HCT116 (cell line): ENCODE data around the gene CRIM1. TPM values are rescaled to one million over a fixed set of nuclear protein-coding genes. Genes with fewer than 3 reads are reported as not detected.

Experiments
- ATAC-seq: fragments of 200-7000 bp; cut with Tn5 transposase; 2 replicates; pipeline ENCODE4 v1.9.1; 2020; ENCODE audit warnings: mild to moderate bottlenecking, moderate library complexity
- BruUV-seq: library from RNA; stranded (reverse); fragments of 400-500 nt; replicated peaks from 2 replicates; lab custom pipeline; 2021; lab: Mats Ljungman, UMichigan
- CTCF ChIA-PET: fragments of 300-600 bp; sonication (Branson Sonifier 250); formaldehyde crosslinking; loops from one replicate; lab custom pipeline; 2021; ENCODE audit warnings: antibody characterized with exemption; lab: Charles Lee
- POLR2A ChIA-PET: fragments of 300-600, 350-600 bp; sonication (Branson Sonifier 250); formaldehyde crosslinking; loops from one replicate; lab custom pipeline; 2021; ENCODE audit warnings: antibody characterized with exemption; lab: Charles Lee
- RAD21 ChIA-PET, 2 experiments: fragments of 300-600 bp; sonication (Branson Sonifier 250); formaldehyde crosslinking; loops; one replicate each; lab custom pipeline; 2023; ENCODE audit warnings: low total read pairs in 2 of 2; ENCODE audit not compliant: uncharacterized antibody in 2 of 2, unreplicated experiment in 2 of 2, low non-redundant PET in 1 of 2; lab: Charles Lee
- DNase-seq: peaks from one replicate; pipeline ENCODE4 v3.0.0-alpha.2; 2010; ENCODE audit warnings: low read depth, low spot score
- H2AFZ ChIP-seq: fragments of 200-600 bp; shearing (Covaris generic), sonication (generic); 2 replicates; pipeline ENCODE4 v1.6.1; 2017; ENCODE audit warnings: low read depth, mixed run types, mixed read lengths, antibody characterized with exemption, low read length; ENCODE audit not compliant: poor library complexity, severe bottlenecking
- H3K27ac ChIP-seq: 2 replicates; pipeline ENCODE4 v1.5.1; 2012; ENCODE audit warnings: low read depth, low read length
- H3K27me3 ChIP-seq: fragments of 200-600 bp; sonication (generic); 2 replicates; pipeline ENCODE4 v1.6.1; 2016; ENCODE audit warnings: mixed run types, low read length, mixed read lengths; ENCODE audit not compliant: insufficient read depth
- H3K36me3 ChIP-seq, 2 experiments: fragments of 200-500 bp in 1 of 2; fragments of 200-600 bp in 1 of 2; sonication (Bioruptor generic) in 1 of 2; sonication (generic) in 1 of 2; 2 replicates each; pipeline versions ENCODE4 v1.5.1 to v1.6.1; 2014 to 2016; ENCODE audit warnings: low read length in 2 of 2, inconsistent platforms in 1 of 2, mixed read lengths in 1 of 2, mixed run types in 1 of 2; ENCODE audit not compliant: insufficient read depth in 2 of 2, control insufficient read depth in 1 of 2
- H3K4me1 ChIP-seq, 2 experiments: fragments of 200-600 bp in 1 of 2; sonication (generic) in 1 of 2; 2 replicates each; pipeline versions ENCODE4 v1.5.1 to v1.6.1; 2012 to 2017; ENCODE audit warnings: low read length in 2 of 2, inconsistent platforms in 1 of 2, mild to moderate bottlenecking in 1 of 2, mixed read lengths in 1 of 2, mixed run types in 1 of 2, moderate library complexity in 1 of 2; ENCODE audit not compliant: insufficient read depth in 2 of 2, control insufficient read depth in 1 of 2
- H3K4me2 ChIP-seq: fragments of 200-600 bp; sonication (generic); 2 replicates; pipeline ENCODE4 v1.6.1; 2017; ENCODE audit warnings: mixed run types, low read length, mixed read lengths
- H3K4me3 ChIP-seq, 2 experiments: fragments of 200-600 bp in 1 of 2; sonication (generic) in 1 of 2; replicated peaks in 1 of 2; 2 replicates each; pipeline ENCODE4 v1.5.1; 2011 to 2016; ENCODE audit warnings: low read length in 2 of 2, control low read depth in 1 of 2, low read depth in 1 of 2, mild to moderate bottlenecking in 1 of 2, mixed read lengths in 1 of 2, mixed run types in 1 of 2
- H3K79me2 ChIP-seq: fragments of 200-600 bp; sonication (generic); 2 replicates; pipeline ENCODE4 v1.6.1; 2017; ENCODE audit warnings: mild to moderate bottlenecking, mixed run types, low read length, moderate library complexity, mixed read lengths; ENCODE audit not compliant: insufficient read depth
- H3K9ac ChIP-seq: fragments of 200-600 bp; sonication (generic); 2 replicates; pipeline ENCODE4 v1.6.1; 2016; ENCODE audit warnings: low read length, mixed read lengths
- H3K9me2 ChIP-seq: fragments of 200-600 bp; sonication (generic), shearing (Covaris generic); 2 replicates; pipeline ENCODE4 v1.6.1; 2017; ENCODE audit warnings: mixed run types, mild to moderate bottlenecking, moderate library complexity; ENCODE audit not compliant: insufficient read depth
- H3K9me3 ChIP-seq, 2 experiments: fragments of 200-500 bp in 1 of 2; fragments of 200-600 bp in 1 of 2; sonication (Bioruptor generic) in 1 of 2; sonication (generic) in 1 of 2; 2 replicates each; pipeline ENCODE4 v1.6.1; 2014 to 2017; ENCODE audit warnings: low read length in 2 of 2, mixed read lengths in 2 of 2, inconsistent platforms in 1 of 2, low read depth in 1 of 2, mild to moderate bottlenecking in 1 of 2, mixed run types in 1 of 2, moderate library complexity in 1 of 2; ENCODE audit not compliant: control insufficient read depth in 1 of 2, insufficient read depth in 1 of 2
- H4K20me1 ChIP-seq: fragments of 200-600 bp; sonication (generic), shearing (Covaris generic); 2 replicates; pipeline ENCODE4 v1.6.1; 2017; ENCODE audit warnings: mixed run types, mild to moderate bottlenecking, moderate library complexity; ENCODE audit not compliant: insufficient read depth
- ATF3 ChIP-seq: IDR thresholded peaks from 2 replicates; pipeline ENCODE4 v1.6.1; 2012
- CBX3 ChIP-seq: IDR thresholded peaks from 2 replicates; pipeline ENCODE4 v1.6.1; 2012; ENCODE audit warnings: low read depth
- EGR1 ChIP-seq: IDR thresholded peaks from 2 replicates; pipeline ENCODE4 v1.6.1; 2012; ENCODE audit warnings: low read depth
- EZH2phosphoT487 ChIP-seq: fragments of 200-600 bp; IDR thresholded peaks from 2 replicates; pipeline ENCODE4 v1.6.1; 2018; ENCODE audit warnings: antibody characterized with exemption, borderline replicate concordance
- MAX ChIP-seq: IDR thresholded peaks from 2 replicates; pipeline ENCODE4 v1.6.1; 2012
- POLR2A ChIP-seq: IDR thresholded peaks from 2 replicates; pipeline ENCODE4 v1.7.0; 2011; ENCODE audit warnings: borderline replicate concordance; ENCODE audit not compliant: insufficient read depth, insufficient read length; ENCODE audit errors: extremely low read depth
- POLR2AphosphoS5 ChIP-seq: IDR thresholded peaks from 2 replicates; pipeline ENCODE4 v1.6.1; 2011; ENCODE audit warnings: mild to moderate bottlenecking, low read depth, low read length, moderate library complexity
- RAD21 ChIP-seq: IDR thresholded peaks from 2 replicates; pipeline ENCODE4 v1.6.1; 2012; ENCODE audit warnings: low read depth, mild to moderate bottlenecking
- SIN3A ChIP-seq: IDR thresholded peaks from 2 replicates; pipeline ENCODE4 v1.6.1; 2012; ENCODE audit warnings: low read depth
- SRF ChIP-seq: IDR thresholded peaks from 2 replicates; pipeline ENCODE4 v1.6.1; 2012; ENCODE audit warnings: low read depth
- YY1 ChIP-seq: IDR thresholded peaks from 2 replicates; pipeline ENCODE4 v1.6.1; 2011; ENCODE audit warnings: low read length, low read depth, moderate library complexity, mild to moderate bottlenecking; ENCODE audit not compliant: insufficient replicate concordance; ENCODE audit errors: extremely low read depth
- ZFX ChIP-seq: fragments of 450-650 bp; IDR thresholded peaks from 2 replicates; pipeline ENCODE4 v1.6.1; 2017
- ZNF274 ChIP-seq: fragments of 200-500 bp; sonication (Bioruptor generic); IDR thresholded peaks from 2 replicates; pipeline ENCODE4 v1.6.1; 2014; ENCODE audit warnings: mild to moderate bottlenecking, low read depth, low read length, inconsistent platforms
- intact Hi-C: fragments of 100-400 bp; cut with micrococcal nuclease; formaldehyde crosslinking; loops from 2 replicates; pipeline ENCODE4 v1.10.0; 2022
- total RNA-seq: library from RNA; stranded (reverse); gene quantifications from one replicate; pipeline ENCODE4 v1.2.1, GENCODE V29; 2021; ENCODE audit not compliant: unreplicated experiment
- TF ChIP-seq, protein P1 (sequence below), 3 experiments: fragments of 200-600 bp in 1 of 3; sonication (generic) in 1 of 3; IDR thresholded peaks in 2 of 3; conservative IDR thresholded peaks in 1 of 3; 2 replicates each; pipeline ENCODE4 v1.5.1; 2012 to 2017; ENCODE audit warnings: low read depth in 2 of 3, low read length in 2 of 3, antibody characterized with exemption in 1 of 3, borderline replicate concordance in 1 of 3, control low read depth in 1 of 3, mild to moderate bottlenecking in 1 of 3, mixed read lengths in 1 of 3, mixed run types in 1 of 3, moderate library complexity in 1 of 3; ENCODE audit not compliant: insufficient read depth in 1 of 3
- TF ChIP-seq, protein P2 (sequence below): IDR thresholded peaks from 2 replicates; pipeline ENCODE4 v1.6.1; 2012; ENCODE audit warnings: low read depth

CRIM1 gene
- total RNA-seq, 1 experiment from 2014 or later: 27.2 TPM

GRCh38 chr2:36446294-36446693 lies 90.7 kb downstream of the CRIM1 start:
- H2AFZ ChIP-seq: no peak overlapping the region
- ChIA-PET POLR2A (interaction anchor here (0.6 kb wide), 1 partner anchor 326 kb away, joined by 4 read pairs; no protein-coding TSS in a partner anchor), CTCF (interaction anchor here (1.2 kb wide), 1 partner anchor 13 kb away, joined by 3 read pairs; no protein-coding TSS in a partner anchor), RAD21 (no interaction called here)
- peaks cover 4% of the 10 kb centered on the region in 2 experiments; a peak in 1 of 4 replicates for H3K36me3 ChIP-seq
- no peaks in the 10 kb centered on the region for H4K20me1 ChIP-seq
- no peak overlapping the region for H3K4me3 ChIP-seq
- no peak overlapping the region for H3K9ac ChIP-seq
- intact Hi-C loops: no loop called here
- H3K9me3 ChIP-seq: no peaks in the 10 kb centered on the region
- H3K27ac ChIP-seq: no peak overlapping the region
- H3K4me2 ChIP-seq: no peak overlapping the region
- TF ChIP-seq POLR2A: no peak
- no peak for TF ChIP-seq EZH2phosphoT487
- no peak for TF ChIP-seq POLR2AphosphoS5
- no peak for TF ChIP-seq ZNF274
- no peak for TF ChIP-seq ZFX
- TF ChIP-seq SIN3A: no peak
- TF ChIP-seq YY1: no peak
- TF ChIP-seq MAX: no peak
- H3K4me1 ChIP-seq: peaks cover 0 to 14% of the 10 kb centered on the region in 2 experiments; a peak in 2 of 4 replicates
- ATAC-seq (no peak), DNase-seq (no peak)
- H3K79me2 ChIP-seq: no peaks in the 10 kb centered on the region
- no peaks in the 10 kb centered on the region for H3K9me2 ChIP-seq
- H3K27me3 ChIP-seq: no peaks in the 10 kb centered on the region
- BruUV-seq: no TSS peak

- RAD21 ChIA-PET: no interaction called here
- CTCF ChIA-PET: interaction anchor here (1.8 kb wide), 1 partner anchor 11 kb away, joined by 8 read pairs; no protein-coding TSS in a partner anchor
- H3K9me2 ChIP-seq: no peaks in the 10 kb centered on the region
- H3K9me3 ChIP-seq: no peaks in the 10 kb centered on the region
- H3K36me3 ChIP-seq: peaks cover 0 to 2% of the 10 kb centered on the region in 2 experiments; a peak in 1 of 4 replicates
- H2AFZ ChIP-seq: no peak overlapping the region
- DNase-seq (no peak), ATAC-seq (no peak)
- POLR2A ChIA-PET: no interaction called here
- H3K9ac ChIP-seq: no peak overlapping the region
- no TSS peak for BruUV-seq
- peaks cover 0 to 31% of the 10 kb centered on the region in 2 experiments; a peak in 2 of 4 replicates for H3K4me1 ChIP-seq
- TF ChIP-seq ATF3 (no peak), RAD21 (no peak), POLR2A (no peak), CBX3 (no peak), POLR2AphosphoS5 (no peak), SRF (no peak), EGR1 (no peak), EZH2phosphoT487 (no peak)
- TF ChIP-seq, protein P1, sequence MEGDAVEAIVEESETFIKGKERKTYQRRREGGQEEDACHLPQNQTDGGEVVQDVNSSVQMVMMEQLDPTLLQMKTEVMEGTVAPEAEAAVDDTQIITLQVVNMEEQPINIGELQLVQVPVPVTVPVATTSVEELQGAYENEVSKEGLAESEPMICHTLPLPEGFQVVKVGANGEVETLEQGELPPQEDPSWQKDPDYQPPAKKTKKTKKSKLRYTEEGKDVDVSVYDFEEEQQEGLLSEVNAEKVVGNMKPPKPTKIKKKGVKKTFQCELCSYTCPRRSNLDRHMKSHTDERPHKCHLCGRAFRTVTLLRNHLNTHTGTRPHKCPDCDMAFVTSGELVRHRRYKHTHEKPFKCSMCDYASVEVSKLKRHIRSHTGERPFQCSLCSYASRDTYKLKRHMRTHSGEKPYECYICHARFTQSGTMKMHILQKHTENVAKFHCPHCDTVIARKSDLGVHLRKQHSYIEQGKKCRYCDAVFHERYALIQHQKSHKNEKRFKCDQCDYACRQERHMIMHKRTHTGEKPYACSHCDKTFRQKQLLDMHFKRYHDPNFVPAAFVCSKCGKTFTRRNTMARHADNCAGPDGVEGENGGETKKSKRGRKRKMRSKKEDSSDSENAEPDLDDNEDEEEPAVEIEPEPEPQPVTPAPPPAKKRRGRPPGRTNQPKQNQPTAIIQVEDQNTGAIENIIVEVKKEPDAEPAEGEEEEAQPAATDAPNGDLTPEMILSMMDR (IDR thresholded peaks at IDR 0.05 in 2 of 3, conservative IDR thresholded peaks at IDR 0.05 in 1 of 3; ENCODE audit: borderline replicate concordance in 1 of 3, insufficient read depth in 1 of 3, low read depth in 2 of 3, low read length in 2 of 3): no peak
- TF ChIP-seq, protein P2, sequence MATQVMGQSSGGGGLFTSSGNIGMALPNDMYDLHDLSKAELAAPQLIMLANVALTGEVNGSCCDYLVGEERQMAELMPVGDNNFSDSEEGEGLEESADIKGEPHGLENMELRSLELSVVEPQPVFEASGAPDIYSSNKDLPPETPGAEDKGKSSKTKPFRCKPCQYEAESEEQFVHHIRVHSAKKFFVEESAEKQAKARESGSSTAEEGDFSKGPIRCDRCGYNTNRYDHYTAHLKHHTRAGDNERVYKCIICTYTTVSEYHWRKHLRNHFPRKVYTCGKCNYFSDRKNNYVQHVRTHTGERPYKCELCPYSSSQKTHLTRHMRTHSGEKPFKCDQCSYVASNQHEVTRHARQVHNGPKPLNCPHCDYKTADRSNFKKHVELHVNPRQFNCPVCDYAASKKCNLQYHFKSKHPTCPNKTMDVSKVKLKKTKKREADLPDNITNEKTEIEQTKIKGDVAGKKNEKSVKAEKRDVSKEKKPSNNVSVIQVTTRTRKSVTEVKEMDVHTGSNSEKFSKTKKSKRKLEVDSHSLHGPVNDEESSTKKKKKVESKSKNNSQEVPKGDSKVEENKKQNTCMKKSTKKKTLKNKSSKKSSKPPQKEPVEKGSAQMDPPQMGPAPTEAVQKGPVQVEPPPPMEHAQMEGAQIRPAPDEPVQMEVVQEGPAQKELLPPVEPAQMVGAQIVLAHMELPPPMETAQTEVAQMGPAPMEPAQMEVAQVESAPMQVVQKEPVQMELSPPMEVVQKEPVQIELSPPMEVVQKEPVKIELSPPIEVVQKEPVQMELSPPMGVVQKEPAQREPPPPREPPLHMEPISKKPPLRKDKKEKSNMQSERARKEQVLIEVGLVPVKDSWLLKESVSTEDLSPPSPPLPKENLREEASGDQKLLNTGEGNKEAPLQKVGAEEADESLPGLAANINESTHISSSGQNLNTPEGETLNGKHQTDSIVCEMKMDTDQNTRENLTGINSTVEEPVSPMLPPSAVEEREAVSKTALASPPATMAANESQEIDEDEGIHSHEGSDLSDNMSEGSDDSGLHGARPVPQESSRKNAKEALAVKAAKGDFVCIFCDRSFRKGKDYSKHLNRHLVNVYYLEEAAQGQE: no peak
- H3K79me2 ChIP-seq: no peaks in the 10 kb centered on the region
- H4K20me1 ChIP-seq: no peaks in the 10 kb centered on the region
- H3K27ac ChIP-seq: no peak overlapping the region
- H3K4me2 ChIP-seq: no peak overlapping the region
- intact Hi-C loops: no loop called here
- no peaks in the 10 kb centered on the region for H3K27me3 ChIP-seq
- no peak overlapping the region for H3K4me3 ChIP-seq
These were observed 93.6 kb downstream of the CRIM1 start for GRCh38 chr2:36449213-36449612.
